Keratinocyte (primary cell): ENCODE measurements around the gene EPRS1.

Source experiments
- EZH2 ChIP-seq: IDR thresholded peaks from one replicate; pipeline ENCODE4 v1.6.1; 2012; ENCODE audit warnings: inconsistent platforms, mild to moderate bottlenecking, low read length, moderate library complexity
- TF ChIP-seq, protein P1 (sequence below), 3 experiments: IDR thresholded peaks in 1 of 3; conservative IDR thresholded peaks in 1 of 3; optimal IDR thresholded peaks in 1 of 3; 2 replicates in 2 of 3; 3 replicates in 1 of 3; pipeline versions ENCODE3 to v1.5.1; 2011; ENCODE audit warnings: low read length in 3 of 3, mild to moderate bottlenecking in 3 of 3, moderate library complexity in 2 of 3, control low read depth in 1 of 3, inconsistent platforms in 1 of 3; ENCODE audit not compliant: insufficient read depth in 2 of 3; ENCODE audit errors: extremely low read depth in 1 of 3

DNA sequence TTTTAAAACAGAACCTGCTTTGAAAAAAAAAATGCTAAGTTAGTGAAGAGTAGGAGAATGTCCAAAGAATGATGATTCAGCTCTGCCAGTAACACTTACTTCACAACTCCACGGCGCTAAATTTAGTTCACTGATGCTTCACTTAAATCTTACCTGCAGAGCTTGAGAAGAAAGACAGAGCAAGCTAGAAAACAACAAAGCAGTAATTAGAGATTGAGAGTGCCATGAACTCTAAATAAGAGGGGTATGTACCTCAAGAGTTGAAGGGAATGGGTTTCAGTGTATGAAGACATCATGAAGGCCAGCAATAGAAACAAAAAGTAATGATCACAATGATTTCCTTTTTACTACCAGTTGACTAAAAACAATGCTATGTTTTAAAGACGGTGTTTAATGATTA is 32.8 kb downstream of the EPRS1 start:
- TF ChIP-seq, protein P1, sequence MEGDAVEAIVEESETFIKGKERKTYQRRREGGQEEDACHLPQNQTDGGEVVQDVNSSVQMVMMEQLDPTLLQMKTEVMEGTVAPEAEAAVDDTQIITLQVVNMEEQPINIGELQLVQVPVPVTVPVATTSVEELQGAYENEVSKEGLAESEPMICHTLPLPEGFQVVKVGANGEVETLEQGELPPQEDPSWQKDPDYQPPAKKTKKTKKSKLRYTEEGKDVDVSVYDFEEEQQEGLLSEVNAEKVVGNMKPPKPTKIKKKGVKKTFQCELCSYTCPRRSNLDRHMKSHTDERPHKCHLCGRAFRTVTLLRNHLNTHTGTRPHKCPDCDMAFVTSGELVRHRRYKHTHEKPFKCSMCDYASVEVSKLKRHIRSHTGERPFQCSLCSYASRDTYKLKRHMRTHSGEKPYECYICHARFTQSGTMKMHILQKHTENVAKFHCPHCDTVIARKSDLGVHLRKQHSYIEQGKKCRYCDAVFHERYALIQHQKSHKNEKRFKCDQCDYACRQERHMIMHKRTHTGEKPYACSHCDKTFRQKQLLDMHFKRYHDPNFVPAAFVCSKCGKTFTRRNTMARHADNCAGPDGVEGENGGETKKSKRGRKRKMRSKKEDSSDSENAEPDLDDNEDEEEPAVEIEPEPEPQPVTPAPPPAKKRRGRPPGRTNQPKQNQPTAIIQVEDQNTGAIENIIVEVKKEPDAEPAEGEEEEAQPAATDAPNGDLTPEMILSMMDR (optimal IDR thresholded peaks at IDR 0.05 in 1 of 3, IDR thresholded peaks at IDR 0.05 in 1 of 3, conservative IDR thresholded peaks at IDR 0.05 in 1 of 3; ENCODE audit: extremely low read depth in 1 of 3, insufficient read depth in 2 of 3, low read length in 3 of 3) = no peak
- TF ChIP-seq EZH2 = no peak
